ENCODE measurements around the gene POFUT2. TPM values are rescaled to one million over a fixed set of nuclear protein-coding genes. Genes with fewer than 3 reads are reported as not detected.

POFUT2 gene
- total RNA-seq, 1 donor from 2014 or later: 47.9 TPM

DNA sequence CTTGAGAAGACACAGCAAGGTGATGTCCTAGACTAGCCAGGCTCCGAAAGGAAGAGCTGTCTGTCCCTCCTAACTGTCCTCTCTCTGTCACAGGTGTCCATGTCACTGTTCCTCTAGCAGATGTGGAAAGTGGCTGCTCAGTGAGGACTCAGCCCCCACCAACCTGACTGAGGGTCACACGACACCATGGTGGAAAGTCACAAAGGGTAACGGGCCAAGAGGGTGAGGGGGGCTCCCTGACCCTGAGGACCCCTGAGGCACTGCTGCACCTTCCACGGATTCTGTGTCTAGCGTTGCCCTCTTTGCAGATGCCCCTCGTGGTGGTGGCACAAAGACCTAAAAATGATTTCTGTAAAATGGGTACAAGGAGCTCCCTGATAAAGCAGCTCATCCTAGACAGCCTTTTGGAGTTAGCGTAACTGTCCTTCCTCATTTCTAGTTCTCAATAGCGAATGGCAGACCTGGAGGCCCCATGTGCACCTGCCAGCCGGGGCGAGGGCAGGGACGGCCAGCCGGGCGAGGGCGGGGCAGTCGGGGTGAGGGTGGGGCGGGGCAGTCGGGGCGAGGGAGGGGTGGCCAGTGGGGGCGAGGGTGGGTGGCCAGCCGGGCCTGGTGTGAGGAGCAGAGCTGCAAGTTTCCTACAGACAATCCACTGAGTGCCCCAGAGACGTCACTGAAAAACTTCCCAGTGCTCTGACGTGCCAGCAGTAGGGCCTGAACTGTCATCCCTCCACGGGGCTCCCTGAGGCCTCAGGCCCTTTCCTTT, 23.4 kb downstream of the POFUT2 start:
- no peak for DNase-seq (ENCODE audit: low spot score)

- DNase-seq (ENCODE audit: low spot score): no peak
Measured at GRCh38 chr21:45263534-45263933, 24.2 kb downstream of the POFUT2 start.

- no peak for DNase-seq (ENCODE audit: low spot score)
Measured at GRCh38 chr21:45262616-45263015, 25.1 kb downstream of the POFUT2 start.

DNA sequence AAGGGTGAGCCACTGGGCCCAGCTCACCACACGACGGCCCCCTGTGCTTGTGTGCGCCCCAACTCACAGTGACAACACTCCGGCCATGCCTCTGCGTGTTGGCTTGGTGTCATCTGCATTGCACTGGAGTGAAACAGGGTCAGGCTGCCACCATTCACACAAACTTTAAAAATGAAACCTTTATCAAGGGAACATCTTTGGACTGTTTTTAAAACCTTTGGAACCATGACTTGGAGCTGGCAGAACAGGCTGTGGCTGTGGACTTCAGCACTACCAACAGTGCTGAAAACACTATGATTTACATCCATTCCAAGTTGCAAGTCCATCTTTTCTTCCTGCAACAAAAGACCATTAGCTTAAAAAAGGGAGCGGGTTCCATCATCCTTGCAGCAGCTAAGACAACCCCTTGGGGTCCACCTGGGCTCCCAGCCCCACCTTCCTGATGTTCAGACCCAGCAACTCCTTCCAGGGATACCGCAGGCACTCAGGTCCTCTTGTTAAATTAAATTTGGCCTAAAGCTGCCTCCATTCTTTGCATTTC, 25.6 kb downstream of the POFUT2 start:
- no peak for DNase-seq (ENCODE audit: low spot score)

- DNase-seq (ENCODE audit: low spot score): no peak
Measured at GRCh38 chr21:45261093-45261492, 26.6 kb downstream of the POFUT2 start.

DNA sequence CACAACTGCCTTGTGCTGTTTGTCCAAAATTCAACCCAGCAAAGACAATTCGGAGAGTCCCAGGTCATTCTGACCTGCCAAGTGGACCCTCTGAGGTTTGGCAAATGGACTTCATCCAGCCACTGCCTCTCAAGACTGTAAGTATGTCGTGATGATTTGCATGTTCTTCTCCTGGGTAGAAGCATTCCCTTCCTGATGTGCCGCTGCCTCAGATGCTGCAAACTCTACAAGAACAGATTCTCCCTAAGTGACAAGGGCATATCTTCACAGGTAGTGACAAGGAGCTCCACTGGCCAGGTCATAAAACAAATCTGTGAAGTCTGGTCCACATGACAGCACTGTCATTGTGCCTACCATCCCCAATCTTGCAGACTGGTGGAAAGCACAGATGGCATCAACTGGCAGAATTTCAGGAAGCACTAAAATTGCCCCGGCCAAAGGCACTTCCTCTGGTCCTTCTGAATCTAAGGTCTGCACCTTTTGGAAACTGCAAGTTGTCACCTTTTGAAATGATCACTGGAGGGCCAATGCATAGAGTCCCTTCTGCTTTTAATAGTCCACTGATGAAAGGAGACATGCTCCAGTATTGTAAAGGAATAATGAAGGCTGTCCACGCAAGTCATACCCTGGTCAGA, 27.4 kb downstream of the POFUT2 start:
- no peak for DNase-seq (ENCODE audit: low spot score)

- no peak for DNase-seq (ENCODE audit: low spot score)
Measured at GRCh38 chr21:45259206-45259840, 28.4 kb downstream of the POFUT2 start.

- no peak for DNase-seq (ENCODE audit: low spot score)
Measured at GRCh38 chr21:45258466-45258865, 29.2 kb downstream of the POFUT2 start.

GRCh38 chr21:45257673-45258341, 29.9 kb downstream of the POFUT2 start:
- DNase-seq (ENCODE audit: low spot score): peak; percentile 14

GRCh38 chr21:45256912-45257672, 30.6 kb downstream of the POFUT2 start:
- DNase-seq (ENCODE audit: low spot score): peak; percentile 86

- DNase-seq (ENCODE audit: low spot score): no peak
Measured at GRCh38 chr21:45256021-45256911, 31.4 kb downstream of the POFUT2 start.

GRCh38 chr21:45255381-45256020, 32.2 kb downstream of the POFUT2 start:
- DNase-seq (ENCODE audit: low spot score): no peak

DNA sequence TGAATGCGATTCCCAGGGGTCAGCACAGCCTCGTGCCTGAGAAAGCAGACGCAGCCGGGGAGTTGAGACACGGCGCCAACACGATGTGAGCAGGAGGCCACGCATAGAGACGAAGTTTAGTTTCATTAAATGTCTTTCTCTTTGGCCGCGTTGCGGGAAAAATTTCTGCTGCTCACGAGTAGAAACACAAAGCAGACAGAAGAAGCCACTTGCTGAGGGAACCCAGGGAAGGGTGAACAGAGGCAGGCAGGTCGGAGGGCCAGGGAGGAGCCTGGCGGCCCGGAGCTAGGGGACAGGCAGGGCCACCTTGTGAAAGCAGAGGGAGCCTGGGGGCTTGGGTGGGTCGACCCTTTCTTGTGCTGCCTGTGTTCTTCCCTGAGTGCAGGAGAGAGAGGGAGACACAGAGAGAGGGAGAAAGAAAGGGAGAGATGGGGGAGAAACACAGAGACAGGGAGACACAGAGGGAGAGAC, 33.2 kb downstream of the POFUT2 start:
- no peak for DNase-seq (ENCODE audit: low spot score)

- DNase-seq (ENCODE audit: low spot score): no peak
Measured at GRCh38 chr21:45253633-45254459, 33.8 kb downstream of the POFUT2 start.

- peak; percentile 55 for DNase-seq (ENCODE audit: low spot score)
Measured at GRCh38 chr21:45253180-45253579, 34.5 kb downstream of the POFUT2 start.

DNA sequence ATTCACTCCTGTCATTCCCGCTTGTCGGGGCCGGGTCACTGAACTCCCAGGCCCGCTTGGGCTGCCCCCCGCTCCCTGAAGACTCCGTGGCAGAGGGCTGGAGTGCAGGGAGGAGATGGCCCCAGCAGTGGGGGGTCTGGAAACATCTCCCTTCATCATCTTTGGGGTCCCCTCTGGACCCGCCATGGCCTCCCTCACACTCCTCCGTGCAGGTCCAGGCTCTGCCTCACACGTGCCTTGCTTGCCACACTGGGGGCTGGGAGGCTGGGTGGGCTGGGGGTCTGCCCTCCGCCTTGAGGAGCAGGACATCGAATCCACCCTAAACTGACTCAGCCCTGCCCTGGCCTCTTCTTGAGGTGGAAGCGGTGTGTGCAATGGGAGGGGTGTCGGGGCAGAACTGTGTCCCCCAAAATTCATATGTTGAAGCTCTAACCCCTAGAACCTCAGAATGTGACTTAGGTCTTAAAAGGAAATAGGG, 35.2 kb downstream of the POFUT2 start:
- DNase-seq (ENCODE audit: low spot score): no peak

DNA sequence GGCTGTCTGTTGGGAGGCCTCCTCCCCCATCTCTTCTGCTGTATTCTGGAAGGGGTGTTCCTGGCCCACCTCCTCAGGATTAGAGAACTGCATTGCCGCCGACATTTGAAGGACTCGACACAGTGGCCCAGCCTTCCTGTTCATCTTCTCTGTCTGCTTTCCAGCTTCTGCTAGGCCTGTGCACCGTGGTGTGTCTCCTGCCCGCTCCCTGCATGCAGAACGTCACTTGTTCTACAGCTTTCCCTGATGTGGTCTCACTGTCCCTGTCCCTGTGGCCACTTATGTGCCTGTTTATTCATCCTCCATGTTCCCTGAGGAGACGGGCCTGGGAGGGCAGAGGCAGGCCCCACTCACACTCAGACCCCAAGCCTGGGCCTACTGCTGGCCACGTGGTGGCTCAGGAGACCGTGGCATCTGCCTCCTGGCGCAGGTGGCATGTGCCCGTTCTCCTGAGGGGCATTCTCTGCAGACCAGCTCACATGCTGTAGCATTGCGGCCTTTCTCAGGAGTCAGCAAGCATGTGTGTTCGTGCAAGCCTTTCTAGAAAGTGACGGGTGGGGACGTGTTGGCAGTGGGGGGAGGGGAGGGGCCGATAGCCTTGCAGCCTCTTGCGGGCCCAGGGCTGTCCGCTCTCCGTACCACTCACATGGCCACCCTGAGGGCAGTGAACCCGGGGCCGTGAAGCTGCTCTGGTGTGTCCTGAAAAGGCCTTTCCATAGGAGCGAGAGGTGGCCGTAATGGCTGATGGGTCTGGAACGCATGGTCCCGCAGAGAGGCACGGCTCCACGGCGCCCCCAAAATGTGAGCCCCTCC, 35.9 kb downstream of the POFUT2 start:
- DNase-seq (ENCODE audit: low spot score): no peak

Measured in umbilical cord (tissue), 2 donors.